GM19099 (cell line): ENCODE results near the gene PRKAG2.

Experiments used
- POLR2A ChIP-seq: IDR thresholded peaks from 3 replicates; pipeline ENCODE4 v1.6.1; 2011; ENCODE audit warnings: low read depth; ENCODE audit not compliant: insufficient read length; ENCODE audit errors: extremely low read depth

Gene PRKAG2

GRCh38 chr7:151506901-151507382 is 370.0 kb downstream of the PRKAG2 start:
- TF ChIP-seq POLR2A: no peak
